Esophagus (tissue), 2 donors: ENCODE data around the gene DCUN1D5. TPM values are rescaled to one million over a fixed set of nuclear protein-coding genes. Genes with fewer than 3 reads are reported as not detected.

Source experiments
- polyA plus RNA-seq, 2 donors: library from polyadenylated mRNA; stranded (reverse); fragments of 200-250 nt; gene quantifications; one replicate each; pipeline ENCODE4 v1.2.3, GENCODE V29; 2013
- donor health status: healthy with polysubstance abuse.
- donor health status: Bipolar disorder and iron deficiency.

DCUN1D5 gene
- polyA plus RNA-seq, 2 donors, result 6.9 to 26.4 TPM

Other genes starting within 250 kb of the DCUN1D5 start
- under 1 TPM; 0.01 to 0.24 TPM for gene MMP3, start 248.6 kb downstream of the DCUN1D5 start, polyA plus RNA-seq
- under 1 TPM in 1 of 2 donors, not detected in 1; 0.62 TPM for gene MMP12, start 217.2 kb downstream of the DCUN1D5 start, polyA plus RNA-seq
- gene MMP13, start 136.4 kb downstream of the DCUN1D5 start, polyA plus RNA-seq, result under 1 TPM in 1 of 2 donors, not detected in 1; 0.02 TPM
- 1 to 10 TPM; 4.5 to 6.0 TPM for gene DYNC2H1, start 17.3 kb upstream of the DCUN1D5 start, polyA plus RNA-seq